ENCODE results near the gene KCNS1.

The KCNS1 gene

DNA sequence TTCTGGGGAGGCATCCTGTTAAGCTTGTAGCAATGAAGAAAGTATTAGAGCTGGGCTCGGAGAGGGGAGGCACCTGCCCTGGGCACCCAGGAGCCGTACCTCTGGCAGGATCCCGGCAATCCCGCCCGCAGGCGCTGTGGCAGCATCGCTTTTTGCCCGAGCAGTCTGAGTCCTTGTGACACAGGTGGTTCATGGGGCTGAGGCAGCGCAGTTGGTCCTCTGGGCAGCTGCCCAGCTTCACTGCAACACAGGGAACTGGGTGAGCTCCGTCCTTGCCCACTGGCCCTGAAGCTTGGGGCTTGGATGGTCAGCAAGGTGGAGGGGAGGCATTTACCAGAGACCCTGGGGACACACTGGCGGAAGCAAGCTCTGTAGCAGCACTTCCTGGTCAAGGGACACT is 9.4 kb upstream of the KCNS1 start:
- no peak for DNase-seq (ENCODE audit: low read depth in 2 of 2)

DNA sequence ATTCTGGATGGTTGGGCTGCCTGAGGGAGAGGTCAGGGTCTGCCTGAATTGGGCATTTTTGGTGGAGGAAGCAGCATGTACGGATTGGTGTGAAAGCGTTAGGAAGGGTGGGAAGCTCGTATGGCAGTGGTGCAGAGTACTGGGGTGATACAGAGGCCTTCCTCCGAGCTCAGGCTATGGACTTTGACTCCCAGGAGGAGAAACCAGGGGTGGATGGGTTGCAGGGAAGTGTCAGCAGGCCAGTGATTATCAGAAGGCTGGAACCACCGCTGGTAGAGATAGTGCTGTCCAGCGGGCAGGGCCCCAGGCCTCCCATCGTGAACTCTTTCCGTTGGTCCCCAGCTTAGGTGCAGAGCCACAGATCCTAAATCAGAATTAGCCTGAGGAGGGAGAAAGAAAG is 8.7 kb upstream of the KCNS1 start:
- no peak for DNase-seq (ENCODE audit: low read depth in 2 of 2)

DNA sequence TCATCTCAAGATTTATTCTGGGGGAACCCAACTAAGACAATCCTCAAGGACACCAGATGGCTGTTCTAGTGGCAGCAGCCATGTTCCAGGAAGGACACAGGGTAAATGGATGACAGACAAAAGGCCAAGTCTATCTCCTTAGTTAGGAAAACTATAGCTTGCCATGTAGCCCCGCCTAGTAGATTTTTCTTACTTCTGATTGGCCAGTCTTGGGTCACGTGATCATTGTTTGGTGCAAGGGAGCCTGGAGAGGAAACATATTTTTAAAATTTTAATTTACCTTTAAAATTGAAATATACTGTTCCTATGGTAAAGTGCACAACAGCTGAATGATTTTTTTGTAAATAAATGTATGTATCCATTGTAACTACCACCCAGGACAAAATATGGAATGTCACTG is 4.4 kb upstream of the KCNS1 start:
- no peak for DNase-seq (ENCODE audit: low read depth in 2 of 2)

DNA sequence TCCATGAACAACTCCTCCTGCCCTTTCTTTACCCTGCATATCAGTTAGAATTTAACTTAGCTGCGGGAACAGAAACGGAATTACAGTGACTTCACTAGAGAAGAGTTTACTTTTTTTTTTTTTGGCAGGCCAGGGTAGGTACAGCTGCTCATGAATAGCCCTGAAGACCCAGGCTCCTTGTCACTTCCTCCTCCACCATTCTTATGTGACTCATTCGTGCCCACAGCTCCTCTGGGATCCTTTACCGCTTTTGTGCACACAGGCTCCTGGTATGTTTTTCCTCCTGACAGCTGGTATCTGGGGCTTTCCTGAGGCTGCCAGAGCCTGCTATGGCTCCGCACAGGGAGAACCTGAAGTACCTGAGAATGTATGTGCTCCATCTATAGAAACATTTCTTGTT is 3.9 kb upstream of the KCNS1 start:
- no peak for DNase-seq (ENCODE audit: low read depth in 2 of 2)

DNA sequence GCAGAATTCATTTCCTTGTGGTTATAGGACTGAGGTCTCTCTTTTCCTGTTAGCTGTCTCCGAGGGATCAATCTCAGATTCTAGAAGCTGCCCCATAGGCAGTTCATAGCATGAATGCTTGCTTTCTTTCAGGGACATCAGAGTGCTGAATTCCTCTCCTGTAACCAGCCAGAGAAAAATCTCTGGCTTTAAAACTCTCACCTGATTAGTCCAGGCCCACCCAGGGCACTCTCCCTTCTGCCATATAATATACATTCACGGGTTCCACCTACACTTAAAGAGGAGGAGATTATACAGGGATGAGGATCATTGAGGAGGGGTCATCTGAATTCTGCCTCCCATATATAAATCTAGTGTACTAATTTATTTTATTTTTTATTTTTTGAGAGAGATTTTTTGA is 2.1 kb upstream of the KCNS1 start:
- DNase-seq (ENCODE audit: low read depth in 2 of 2) = no peak

DNA sequence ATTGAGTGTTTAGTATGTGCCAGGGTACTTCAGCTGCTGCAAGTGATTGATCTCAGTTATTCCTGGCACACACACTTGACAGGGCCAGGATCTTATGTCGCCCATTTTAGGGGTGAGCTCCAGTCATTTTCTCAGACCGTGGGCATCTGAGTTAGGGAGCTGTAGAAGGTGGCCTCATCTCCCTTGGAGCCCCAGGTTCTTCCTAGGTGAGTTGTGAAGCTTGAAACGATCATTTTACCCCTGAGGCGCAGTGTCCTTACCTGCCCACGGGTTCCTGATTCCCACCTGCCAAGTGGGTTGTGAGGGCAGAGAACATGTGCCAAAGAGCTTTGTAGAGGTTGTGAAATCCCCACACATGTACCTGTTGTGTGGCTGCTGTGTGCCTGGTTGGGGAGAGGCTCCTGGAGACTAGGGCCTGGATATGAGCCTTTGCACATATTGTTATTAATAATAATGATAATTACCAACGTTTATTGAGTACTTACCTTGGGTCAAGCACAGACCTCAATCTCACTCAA is 465 bp upstream of the KCNS1 start:
- no peak for DNase-seq (ENCODE audit: low read depth in 2 of 2)

DNA sequence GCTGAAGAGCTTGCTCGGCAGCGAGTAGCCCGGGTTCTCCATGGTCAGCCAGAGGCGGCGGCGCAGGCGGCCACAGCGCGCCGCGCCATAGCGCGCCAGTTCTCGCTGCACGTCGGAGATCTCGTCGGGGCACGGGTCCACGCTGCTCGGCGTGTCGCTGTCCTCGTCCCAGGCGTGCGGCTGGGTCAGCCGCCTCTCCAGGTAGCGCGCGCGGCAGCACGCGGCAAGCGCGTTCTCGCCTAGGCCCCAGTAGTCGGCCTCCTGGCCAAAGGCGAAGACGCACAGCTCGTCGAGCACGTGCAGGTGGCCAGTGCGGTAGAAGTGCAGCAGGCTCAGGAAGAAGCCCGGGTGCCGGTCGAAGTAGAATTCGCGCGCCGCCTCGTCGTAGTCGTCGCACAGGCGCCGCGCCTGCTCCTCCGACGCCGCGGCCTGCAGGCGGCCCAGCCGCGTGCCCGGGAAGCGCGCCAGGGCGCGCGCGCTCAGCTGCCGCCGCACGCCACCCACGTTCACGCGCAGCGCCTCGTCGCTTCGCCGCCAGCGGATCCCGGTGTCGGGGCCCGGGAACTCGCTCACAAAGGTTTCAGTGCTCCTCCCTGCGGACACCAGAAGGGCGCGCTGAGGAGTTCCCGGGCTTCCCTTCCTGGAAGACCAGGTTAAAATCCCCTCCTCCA is 2.7 kb downstream of the KCNS1 start:
- no peak for DNase-seq (ENCODE audit: low read depth in 2 of 2)

DNA sequence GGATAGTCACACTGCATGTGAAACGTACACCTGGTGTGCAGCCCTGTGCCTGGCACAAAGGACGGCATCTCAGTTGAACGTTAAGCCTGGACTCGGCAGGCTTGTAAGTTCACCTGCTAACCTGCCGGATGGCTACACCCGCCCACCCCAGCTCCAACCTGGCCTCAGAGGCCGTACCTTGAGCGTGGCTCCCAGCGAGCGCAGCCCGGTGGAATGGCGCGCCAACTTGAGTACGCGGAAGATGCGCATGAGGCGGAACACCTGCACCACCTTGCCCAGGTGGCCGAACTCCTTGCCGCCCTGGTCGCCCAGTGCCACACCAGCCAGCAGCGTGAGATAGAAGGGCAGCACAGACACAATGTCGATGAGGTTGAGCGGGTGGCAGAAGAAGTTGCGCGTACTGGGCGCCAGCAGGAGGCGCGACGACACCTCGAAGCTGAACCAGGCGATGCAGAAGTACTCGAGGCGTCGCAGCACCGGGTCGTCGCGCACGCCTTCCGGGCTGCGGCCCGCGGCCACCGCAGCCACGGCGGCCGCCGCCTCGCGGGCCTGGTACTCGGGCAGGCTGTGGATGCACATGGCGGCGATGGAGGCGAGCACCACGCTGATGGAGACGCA is 3.3 kb downstream of the KCNS1 start:
- DNase-seq (ENCODE audit: low read depth in 2 of 2) = peak in 1 of 2 donors; percentile 37

DNA sequence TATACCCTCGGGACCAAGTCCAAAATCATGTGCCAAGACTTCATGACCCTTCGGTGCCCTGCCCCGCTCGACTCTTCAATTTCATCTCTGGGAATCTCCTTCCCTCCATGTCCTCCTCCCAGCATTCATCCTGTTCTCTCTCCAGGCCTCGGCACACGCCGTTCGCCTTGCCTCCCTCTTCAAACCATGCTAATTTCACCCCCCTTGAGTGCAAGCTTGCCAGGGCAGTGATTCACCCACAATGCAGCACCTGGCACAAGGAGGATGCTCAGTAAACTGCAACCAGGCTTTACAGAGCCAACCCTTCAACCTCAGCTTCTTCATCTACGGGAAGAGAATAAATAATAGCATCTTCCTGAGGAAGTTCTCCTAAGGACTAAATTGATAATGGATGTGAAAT is 4.1 kb downstream of the KCNS1 start:
- DNase-seq (ENCODE audit: low read depth in 2 of 2) = no peak

DNA sequence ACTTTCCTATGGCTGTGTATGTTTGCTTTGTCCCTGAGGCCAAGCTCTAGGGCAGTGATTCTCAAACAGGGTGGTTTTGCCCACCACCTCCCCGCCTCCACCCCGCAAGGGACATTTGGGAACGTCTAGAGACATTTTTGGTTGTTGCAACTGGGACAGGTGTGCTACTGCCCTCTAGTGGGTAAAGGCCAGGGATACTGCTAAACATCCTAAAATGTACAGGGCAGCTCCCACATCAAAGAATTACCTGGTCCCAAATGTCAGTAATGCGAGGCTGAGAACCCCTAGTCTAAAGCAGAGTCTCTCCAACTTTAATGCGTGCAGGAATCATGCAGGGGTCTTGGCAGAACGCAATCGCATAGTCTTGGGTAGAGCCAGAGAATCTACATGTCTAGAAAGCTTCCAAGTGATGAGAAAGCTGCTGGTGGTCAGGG is 5.1 kb downstream of the KCNS1 start:
- no peak for DNase-seq (ENCODE audit: low read depth in 2 of 2)

DNA sequence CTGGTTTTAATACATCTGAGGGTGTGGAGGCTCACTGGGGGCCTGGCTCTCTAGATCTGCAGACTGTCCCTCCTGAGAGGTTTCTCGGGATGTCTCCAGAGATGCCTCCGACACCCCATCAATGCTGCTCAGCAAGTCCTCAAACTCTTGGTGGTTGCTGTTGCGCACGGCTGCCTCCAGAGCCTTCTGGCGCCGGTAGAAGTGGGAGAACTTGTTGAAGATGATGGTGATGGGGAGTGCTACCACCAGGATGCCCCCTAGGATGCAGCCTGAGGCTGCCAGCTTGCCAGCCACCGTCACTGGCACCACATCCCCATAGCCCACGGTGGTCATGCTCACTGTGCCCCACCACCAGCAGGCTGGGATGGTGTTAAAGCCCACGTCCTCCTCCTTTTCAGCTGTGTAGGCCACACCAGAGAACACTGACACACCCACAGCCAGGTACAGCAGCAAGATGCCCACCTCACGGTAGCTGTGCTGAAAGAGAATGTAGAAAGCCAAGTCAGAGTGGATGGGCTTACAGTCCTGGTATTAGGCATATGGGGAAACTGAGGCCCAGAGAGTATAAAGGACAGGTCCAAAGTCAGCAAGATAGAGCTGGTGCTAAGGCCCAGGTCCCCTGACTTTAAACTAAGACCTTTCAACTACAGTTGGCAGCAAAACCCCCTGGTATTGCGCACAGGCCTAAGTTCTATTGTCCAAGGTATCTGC is 5.9 kb downstream of the KCNS1 start:
- no peak for DNase-seq (ENCODE audit: low read depth in 2 of 2)

DNA sequence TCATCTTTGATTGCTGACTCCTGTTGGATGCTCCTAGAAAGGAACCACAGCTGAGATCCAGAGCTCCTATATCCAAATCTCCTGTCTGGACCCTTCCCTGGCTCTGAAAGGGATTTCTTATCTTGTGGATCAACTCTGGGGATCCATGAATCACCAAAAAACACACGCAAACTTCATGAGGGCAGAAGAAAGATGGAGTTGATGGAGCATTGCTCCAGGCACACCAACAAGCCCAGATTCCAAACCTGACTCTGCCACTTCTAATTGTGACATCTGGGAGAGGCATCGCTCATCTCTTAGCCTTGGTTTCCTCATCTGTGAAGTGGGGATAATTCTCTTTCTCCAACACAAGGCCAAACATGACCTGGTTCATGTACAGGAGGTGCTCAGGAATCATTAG is 6.7 kb downstream of the KCNS1 start:
- DNase-seq (ENCODE audit: low read depth in 2 of 2) = no peak

DNA sequence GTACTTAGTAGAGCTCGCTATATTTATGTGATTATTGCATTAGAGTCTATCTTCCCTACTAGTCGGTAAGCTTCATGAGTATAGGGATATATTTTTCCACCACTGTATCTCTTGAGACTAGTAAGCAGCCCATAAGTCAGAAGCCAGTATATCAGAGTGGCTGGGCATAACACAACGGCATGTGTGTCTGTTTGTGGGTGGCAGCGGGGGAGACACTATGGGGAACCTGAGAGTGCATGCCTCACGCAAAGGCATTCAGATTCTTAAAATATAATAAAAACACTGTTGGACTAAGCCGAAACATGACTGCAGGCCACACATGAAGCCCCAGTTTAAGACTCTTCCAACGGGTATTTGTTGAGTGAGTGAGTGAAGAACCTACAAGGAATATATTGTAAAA is 8.0 kb downstream of the KCNS1 start:
- no peak for DNase-seq (ENCODE audit: low read depth in 2 of 2)

DNA sequence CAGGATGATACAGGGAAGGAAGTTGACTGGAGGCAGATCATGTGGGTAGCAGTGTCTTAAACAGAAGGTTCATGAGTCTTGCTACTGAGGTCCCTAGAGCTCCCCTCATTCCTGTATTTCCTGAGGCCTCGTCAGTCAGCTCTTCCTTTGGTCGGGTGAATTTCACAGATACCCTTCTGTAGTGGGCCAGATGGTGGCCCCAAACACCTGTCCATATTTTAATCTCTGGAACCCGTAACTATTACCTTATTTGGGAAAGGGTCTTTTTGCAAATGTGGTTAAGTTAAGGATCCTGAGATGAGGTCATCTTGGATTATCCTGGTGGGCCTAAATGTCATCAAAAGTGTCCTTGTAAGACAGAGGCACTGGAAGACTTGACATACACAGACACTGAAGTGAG is 9.6 kb downstream of the KCNS1 start:
- no peak for DNase-seq (ENCODE audit: low read depth in 2 of 2)

DNA sequence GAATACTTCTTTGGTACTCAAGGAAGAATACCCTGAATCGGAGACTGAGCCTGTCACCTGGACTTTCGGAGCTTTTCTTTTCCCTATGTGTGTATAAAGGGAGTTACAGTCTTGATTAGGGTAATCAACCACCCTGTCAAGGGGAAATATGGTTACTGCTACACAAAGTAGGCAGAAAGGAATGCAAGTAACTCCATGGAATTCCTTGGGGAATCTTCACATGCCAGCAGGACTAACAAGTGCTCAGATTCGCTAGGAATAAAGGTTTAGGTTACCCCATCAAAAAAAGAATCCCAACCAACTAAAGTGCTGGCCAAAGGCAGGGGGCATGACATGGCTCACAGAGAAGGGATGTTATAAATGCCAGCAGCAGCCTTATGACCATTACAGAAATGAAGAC is 10.4 kb downstream of the KCNS1 start:
- no peak for DNase-seq (ENCODE audit: low read depth in 2 of 2)

DNA sequence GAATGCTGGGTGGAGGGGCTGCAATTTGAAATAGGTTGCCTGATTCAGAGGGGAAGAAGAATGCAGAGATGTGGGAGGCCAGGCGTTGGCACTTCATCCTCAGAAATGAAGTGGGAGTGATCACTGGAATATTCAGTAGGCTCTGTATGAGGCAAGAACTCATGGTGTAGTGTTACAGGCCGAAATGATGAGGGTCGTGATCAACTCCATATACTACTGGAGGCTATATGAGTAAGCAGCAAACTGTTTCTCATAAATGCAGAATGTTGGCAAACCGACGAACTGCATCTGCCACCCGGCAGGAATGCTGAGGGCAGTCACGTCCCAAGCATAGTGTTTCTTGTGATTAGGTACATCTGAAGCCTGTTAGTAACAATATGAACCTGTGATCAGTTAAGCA is 12.7 kb downstream of the KCNS1 start:
- DNase-seq (ENCODE audit: low read depth in 2 of 2) = no peak

DNA sequence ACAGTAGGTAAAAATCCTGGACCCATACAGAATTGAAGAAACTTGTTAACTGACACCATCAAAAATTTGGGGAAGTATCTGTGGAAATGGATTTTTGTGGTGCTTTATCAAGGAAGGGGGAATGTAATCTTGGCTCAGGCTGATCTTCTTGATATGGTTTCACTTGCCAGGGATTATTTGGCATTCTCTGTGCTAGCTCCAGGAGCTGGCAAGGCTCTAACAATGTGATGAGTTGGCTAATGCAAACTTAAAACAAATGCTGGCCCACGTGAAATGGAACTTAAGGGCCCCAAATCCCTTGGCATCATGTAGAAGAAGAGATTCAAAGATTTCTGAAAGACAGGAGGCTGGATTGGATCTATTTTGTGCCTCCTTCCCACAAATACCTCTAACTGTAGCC is 13.1 kb downstream of the KCNS1 start:
- DNase-seq (ENCODE audit: low read depth in 2 of 2) = no peak

DNA sequence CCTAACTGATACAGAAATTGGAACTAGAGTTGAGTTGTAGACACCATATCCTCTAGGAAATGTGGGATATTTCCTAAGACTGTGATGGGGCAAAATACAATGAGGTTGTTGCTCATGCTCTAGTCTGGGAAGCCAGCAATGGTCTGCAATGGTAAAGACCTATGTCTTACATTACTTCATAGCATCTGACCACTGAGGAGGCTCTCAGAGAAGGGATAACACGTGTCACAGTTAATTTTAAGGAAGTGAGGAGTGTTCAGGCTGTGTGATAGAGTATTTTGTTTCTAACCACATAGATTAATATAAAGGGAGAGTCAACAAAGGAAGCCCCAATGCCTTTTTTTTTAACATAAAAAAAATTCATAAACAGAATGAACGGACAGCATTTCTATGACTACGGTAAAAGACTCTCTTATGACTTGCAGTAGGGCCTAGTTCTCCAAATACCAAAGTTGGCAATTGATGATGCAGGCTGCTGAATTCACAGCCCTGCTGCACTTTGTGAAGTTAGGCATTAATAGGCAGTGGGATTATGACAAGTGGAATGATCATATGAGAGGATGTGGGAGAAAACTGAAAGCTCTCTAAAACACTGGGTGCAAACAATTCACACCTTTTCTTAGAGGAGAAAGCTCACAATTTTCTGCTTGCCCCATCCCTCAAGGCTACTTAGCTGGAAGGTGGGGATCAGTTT is 13.7 kb downstream of the KCNS1 start:
- DNase-seq (ENCODE audit: low read depth in 2 of 2) = no peak

DNA sequence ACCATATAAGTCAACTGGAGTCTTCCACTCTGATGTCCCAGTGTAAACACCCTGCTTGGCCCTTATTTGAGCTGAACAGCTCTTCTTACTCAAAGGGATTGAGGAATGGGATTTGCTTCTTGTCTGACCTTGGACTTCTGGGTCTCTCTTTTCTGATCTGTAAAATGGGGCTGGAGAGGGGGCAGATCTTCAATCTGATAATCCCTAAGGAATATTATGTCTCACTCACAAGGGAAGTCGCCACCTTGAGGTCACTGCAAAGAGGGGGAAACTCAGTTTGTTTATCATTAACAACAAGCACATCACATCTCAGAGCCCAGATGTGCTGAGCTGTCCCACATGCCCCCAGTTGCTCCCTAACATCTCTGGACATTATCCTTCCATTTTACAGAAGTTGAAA is 15.1 kb downstream of the KCNS1 start:
- DNase-seq (ENCODE audit: low read depth in 2 of 2) = no peak

DNA sequence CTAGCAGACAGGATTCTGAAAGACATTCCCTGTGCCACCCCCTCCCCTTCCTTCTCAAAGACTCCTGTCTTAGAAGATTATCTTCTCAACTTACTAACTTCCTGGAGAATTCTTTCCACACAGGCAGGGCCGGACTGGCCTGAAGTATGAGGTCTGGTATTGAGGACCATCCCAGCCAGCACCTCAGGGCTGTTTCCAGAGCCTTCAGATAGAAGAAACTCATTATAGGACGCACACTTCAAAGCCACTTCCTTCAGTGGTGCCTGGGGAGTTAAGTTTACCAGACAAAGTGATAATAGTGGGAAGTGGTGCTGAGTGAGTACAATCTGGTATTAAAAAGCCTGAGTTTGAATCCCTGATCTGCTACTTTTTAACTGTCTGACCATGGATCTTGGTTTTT is 15.6 kb downstream of the KCNS1 start:
- no peak for DNase-seq (ENCODE audit: low read depth in 2 of 2)

DNA sequence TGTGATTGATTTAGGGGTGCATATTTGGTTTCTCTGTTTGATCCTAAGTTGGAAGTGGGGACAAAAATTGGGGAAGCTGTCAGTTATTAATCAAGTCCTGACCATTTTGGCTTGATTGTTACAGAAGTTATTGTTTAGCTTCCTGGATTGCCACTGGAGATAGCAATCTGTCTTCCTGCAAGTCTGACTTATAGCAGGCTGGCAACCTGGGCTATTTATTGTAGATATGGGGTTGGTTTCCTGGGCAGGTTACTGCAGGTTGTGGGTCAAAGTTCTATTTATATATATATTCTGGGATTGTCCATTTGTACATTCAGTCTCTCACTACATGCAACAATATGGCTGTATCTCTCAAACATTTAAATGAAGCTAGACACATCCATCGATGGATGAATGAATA is 17.8 kb downstream of the KCNS1 start:
- DNase-seq (ENCODE audit: low read depth in 2 of 2) = no peak

DNA sequence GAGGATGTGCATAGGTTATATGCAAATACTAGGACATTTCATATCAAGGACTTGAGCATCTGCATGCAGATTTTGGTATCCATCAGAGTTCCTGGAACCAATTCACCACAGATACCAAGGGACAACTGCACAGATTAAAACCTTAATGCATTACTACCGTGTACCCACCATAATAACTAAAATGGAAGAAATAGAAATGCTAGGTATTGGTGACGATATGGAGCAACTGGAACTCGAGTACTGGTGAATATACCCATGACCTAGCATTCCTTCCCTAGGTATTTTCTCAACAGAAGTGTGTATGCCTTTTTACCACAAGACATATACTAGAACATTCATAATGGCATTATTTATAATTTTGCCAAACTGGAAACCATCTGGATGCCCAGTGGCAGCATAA is 18.5 kb downstream of the KCNS1 start:
- DNase-seq (ENCODE audit: low read depth in 2 of 2) = no peak

All from stimulated activated CD8-positive, alpha-beta memory T cell treated with anti-CD3 and anti-CD28 coated beads, Interleukin-2, amount 100 ng/mL, for 48 hours (primary cell).